Astrocyte of the cerebellum (primary cell): Measurements from ENCODE around the gene CALML3.

ENCODE experiments used
- DNase-seq: peaks from one replicate; pipeline ENCODE4 v3.0.0-alpha.2; 2011; ENCODE audit warnings: low read depth
- H3K4me3 ChIP-seq: 2 replicates; pipeline ENCODE4 v1.5.1; 2011; ENCODE audit warnings: mild to moderate bottlenecking, low read depth, low read length, moderate library complexity
- in situ Hi-C: cut with HindIII; loops from 2 replicates; pipeline ENCODE4 v1.10.0; 2017; ENCODE audit warnings: low sequenced_read_pairs
- TF ChIP-seq, protein P1 (sequence below): IDR thresholded peaks from 2 replicates; pipeline ENCODE4 v1.5.1; 2012; ENCODE audit warnings: low read length, low read depth, moderate library complexity, mild to moderate bottlenecking; ENCODE audit errors: missing control alignments

The CALML3 gene

DNA sequence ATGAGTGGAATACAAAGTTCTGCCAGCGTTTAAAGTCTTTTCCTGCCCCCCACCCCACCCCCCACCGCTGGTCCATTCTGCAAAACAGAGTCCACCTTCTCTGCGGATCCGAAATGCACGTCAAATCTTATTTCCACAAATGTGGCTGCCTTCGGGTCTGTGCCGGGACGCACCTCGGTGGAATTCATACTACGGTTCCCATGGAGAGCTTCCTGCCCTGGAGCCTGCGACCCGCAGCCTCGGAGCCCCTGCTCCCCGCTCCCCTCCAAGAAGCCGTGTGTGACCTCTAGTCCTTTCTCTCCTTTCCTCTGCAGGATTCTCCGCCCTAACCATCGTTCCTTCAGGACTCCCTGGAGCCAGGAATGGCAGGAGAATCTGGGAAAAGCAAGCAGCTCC is 12.9 kb upstream of the CALML3 start:
- TF ChIP-seq, protein P1, sequence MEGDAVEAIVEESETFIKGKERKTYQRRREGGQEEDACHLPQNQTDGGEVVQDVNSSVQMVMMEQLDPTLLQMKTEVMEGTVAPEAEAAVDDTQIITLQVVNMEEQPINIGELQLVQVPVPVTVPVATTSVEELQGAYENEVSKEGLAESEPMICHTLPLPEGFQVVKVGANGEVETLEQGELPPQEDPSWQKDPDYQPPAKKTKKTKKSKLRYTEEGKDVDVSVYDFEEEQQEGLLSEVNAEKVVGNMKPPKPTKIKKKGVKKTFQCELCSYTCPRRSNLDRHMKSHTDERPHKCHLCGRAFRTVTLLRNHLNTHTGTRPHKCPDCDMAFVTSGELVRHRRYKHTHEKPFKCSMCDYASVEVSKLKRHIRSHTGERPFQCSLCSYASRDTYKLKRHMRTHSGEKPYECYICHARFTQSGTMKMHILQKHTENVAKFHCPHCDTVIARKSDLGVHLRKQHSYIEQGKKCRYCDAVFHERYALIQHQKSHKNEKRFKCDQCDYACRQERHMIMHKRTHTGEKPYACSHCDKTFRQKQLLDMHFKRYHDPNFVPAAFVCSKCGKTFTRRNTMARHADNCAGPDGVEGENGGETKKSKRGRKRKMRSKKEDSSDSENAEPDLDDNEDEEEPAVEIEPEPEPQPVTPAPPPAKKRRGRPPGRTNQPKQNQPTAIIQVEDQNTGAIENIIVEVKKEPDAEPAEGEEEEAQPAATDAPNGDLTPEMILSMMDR: no peak
- no peak overlapping the region for H3K4me3 ChIP-seq
- in situ Hi-C loops: no loop called here
- no peak for DNase-seq

DNA sequence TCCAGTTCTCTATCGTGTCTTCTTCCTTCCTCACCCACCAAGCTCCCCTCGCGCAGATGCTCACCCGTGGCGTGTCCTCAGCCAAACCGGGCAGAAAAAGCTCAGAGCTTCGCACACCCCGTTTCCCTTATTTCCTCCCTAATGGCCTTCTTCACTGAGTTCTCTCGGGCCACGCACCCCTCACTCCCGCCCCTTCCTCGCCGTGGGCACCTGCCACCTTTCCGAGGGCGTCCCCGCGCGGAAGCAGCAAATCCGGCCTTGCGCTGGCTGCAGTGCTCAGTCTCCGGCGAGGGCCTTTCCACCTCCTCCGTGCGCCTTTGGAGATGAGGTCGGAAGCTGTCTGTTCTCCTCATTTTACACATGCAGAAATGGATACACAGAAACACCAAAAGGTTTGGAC is 12.4 kb upstream of the CALML3 start:
- no peak overlapping the region for H3K4me3 ChIP-seq
- no peak for DNase-seq
- TF ChIP-seq, protein P1: no peak
- in situ Hi-C loops: no loop called here

DNA sequence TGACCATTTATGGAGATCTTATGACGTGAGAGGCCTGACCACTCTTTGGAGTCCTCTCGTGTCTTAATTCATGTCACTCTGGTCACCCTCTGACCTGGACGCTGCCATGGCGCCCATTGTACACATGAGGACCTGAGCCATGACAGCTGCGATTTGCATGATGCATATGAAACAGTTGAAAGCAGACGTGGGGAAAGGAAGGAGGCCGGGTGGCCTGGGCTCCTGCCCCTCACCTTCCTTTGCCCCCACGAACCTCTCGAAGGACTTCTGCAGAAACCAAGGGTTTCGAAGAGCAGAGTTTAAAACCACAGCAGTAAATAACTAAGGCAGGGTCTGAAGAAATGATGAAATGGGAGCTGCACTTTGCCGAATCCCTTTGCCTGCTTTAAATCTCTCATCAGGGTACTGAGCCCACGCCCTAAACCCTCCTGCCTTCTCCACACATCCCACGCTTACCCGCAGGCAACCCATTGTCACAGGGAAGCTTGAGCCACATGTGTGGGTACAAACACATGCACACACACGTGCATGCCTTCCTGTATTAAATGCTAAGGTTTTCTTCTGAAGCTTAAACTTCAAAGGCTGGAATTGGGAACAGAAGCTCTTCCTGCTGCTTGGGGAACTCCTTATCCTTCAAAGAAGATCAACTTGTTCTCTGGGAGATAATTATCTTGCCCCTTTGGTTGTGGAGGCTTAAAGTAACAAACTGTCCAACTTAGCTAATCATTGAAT is 11.7 kb upstream of the CALML3 start:
- H3K4me3 ChIP-seq: no peak overlapping the region
- in situ Hi-C loops: no loop called here
- TF ChIP-seq, protein P1: no peak
- DNase-seq: no peak

DNA sequence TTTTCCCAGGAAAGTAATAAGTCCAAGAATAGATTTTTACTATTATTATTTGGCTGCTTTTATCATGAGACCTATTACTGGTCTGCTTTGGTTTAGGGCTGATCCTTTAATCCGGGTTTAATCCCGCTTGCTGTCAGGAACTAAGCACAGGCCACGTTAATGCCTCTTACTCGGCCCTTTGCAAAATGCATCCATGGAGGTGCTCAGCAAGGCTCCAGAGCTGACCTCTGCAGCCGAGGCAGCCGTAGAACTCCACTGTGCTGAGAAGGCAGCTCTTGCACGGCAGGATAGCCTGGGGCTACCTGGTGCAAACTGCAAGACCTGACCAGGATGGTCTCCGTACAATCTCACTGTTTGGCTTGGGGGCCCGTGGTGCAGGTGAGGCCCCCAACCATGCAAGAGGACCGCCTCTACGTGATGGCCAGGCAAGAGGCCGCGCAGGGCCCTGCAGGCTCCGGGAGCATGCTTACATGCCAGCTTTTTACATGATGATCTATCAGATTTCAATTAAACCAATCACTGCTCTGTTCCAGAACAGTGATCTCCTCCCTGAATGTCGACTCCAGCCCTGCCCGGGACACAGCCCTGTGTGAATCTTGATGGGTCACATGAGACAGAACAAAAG is 10.4 kb upstream of the CALML3 start:
- in situ Hi-C loops: no loop called here
- no peak for DNase-seq
- TF ChIP-seq, protein P1: no peak
- H3K4me3 ChIP-seq: no peak overlapping the region

DNA sequence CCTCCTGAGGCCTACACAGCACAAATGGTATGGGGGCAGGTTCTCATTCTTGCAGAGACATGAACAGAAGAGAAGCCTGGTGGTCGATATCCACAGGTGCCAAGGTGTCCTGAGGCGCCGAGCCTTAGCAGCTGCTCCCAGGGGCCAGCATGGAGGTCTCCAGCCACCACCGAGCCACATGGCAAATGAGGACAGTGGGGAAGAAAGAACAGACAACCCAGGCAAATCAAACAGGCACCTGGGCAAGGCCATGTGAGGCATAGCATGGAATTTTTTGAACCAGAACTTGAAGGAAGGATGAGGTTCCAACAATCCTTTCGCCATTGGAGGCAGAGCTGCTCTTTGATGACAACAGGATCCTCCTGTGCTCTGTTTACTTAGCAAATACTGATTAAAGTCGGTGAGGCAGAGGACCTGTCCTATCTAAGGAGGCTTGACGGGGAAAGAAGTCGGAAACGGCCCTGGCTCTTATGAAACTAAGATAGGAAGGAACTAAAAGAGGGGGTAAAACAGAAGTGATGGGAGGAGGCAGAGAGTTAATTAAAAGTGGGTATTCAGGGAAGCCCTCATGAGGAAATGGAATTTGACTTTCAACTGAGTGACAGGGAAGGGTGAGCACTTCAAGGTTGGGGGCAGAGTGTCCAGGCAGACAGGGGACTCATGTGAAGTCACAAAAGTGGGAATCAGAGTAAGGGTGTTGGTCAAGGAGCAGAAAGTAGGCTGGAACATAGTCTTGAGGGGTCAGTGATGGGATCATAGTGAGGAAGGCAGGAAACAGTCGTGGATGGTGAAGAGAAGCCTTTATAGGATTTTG is 8.6 kb upstream of the CALML3 start:
- no peak overlapping the region for H3K4me3 ChIP-seq
- in situ Hi-C loops: no loop called here
- TF ChIP-seq, protein P1: no peak
- DNase-seq: no peak

DNA sequence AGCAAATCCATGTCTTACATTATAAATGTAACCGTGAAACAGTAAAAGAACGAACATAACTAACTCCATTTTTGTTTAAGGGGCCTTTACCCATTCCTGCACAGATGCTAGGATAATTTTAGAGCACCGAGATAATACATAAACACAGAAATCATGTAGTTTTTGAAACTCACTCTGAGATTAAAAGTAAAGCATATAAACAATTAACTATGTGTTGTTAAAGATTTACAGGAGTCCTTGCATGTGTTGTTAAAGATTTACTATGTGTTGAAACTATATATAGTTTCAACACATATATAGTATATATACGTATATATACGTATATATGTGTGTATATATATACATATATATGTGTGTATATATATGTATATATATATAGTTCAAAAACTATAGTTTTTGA is 7.2 kb upstream of the CALML3 start:
- DNase-seq: no peak
- in situ Hi-C loops: no loop called here
- H3K4me3 ChIP-seq: no peak overlapping the region
- TF ChIP-seq, protein P1: no peak
